ENCODE data around the gene CATSPERD.

- TF ChIP-seq CTCF (IDR thresholded peaks at IDR 0.05 in 4 of 5, conservative IDR thresholded peaks at IDR 0.05 in 1 of 5), result no peak
- TF ChIP-seq POLR2A (IDR thresholded peaks at IDR 0.05), result no peak
Observed at GRCh38 chr19:5696196-5697021, 24.0 kb upstream of the CATSPERD start.
